ENCODE data around the gene ECT2. TPM values are rescaled to one million over a fixed set of nuclear protein-coding genes. Genes with fewer than 3 reads are reported as not detected.
"Not testable (repeated sequence)": the region's sequence is repeated elsewhere in the genome, so short reads cannot be mapped to it uniquely, and the experiment has no call there.

ECT2 gene
- total RNA-seq, 1 donor: 23.2 TPM

DNA sequence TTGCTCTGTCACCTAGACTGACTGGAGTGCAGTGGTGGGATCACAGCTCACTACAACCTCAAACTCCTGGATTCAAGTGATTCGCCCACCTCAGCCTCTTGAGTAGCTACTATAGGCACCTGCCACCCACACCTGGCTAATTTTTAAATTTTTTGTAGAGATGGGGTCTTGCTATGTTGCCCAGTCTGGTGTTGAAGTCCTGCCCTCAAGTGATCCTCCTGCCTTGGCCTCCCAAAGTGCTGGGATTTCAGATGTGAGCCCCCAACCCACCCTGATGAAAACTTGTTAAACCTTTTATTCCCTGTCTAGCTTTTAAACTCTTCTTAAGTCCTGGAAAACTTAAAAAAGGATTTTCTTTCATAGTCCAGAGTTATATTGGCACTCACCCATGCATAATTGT is 2.6 kb downstream of the ECT2 start:
- Histone ChIP-seq H3K27me3 (ENCODE audit: insufficient read depth, low read length) (no peaks in the 10 kb centered on the region), H2AFZ (ENCODE audit: low read length) (no peak overlapping the region), H3K4me1 (ENCODE audit: insufficient read depth, low read length) (peaks cover 36% of the 10 kb centered on the region), H3K27ac (ENCODE audit: low read depth, low read length) (no peak overlapping the region), H3K4me2 (ENCODE audit: insufficient read depth, low read length) (no peak overlapping the region), H3K36me3 (ENCODE audit: insufficient read depth, low read length) (peaks cover 30% of the 10 kb centered on the region), H3K9me3 (ENCODE audit: low read depth, low read length) (no peaks in the 10 kb centered on the region), H3K4me3 (ENCODE audit: insufficient read depth, low read length) (no peak overlapping the region), H3K79me2 (ENCODE audit: insufficient read depth, low read length) (peaks cover 67% of the 10 kb centered on the region), H4K20me1 (ENCODE audit: insufficient read depth, low read length) (no peaks in the 10 kb centered on the region)
- no peak for DNase-seq (ENCODE audit: insufficient read length, low spot score, missing footprints)
- TF ChIP-seq, protein P1, sequence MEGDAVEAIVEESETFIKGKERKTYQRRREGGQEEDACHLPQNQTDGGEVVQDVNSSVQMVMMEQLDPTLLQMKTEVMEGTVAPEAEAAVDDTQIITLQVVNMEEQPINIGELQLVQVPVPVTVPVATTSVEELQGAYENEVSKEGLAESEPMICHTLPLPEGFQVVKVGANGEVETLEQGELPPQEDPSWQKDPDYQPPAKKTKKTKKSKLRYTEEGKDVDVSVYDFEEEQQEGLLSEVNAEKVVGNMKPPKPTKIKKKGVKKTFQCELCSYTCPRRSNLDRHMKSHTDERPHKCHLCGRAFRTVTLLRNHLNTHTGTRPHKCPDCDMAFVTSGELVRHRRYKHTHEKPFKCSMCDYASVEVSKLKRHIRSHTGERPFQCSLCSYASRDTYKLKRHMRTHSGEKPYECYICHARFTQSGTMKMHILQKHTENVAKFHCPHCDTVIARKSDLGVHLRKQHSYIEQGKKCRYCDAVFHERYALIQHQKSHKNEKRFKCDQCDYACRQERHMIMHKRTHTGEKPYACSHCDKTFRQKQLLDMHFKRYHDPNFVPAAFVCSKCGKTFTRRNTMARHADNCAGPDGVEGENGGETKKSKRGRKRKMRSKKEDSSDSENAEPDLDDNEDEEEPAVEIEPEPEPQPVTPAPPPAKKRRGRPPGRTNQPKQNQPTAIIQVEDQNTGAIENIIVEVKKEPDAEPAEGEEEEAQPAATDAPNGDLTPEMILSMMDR (IDR thresholded peaks at IDR 0.05; ENCODE audit: extremely low read depth, low read depth, low read length): no peak

DNA sequence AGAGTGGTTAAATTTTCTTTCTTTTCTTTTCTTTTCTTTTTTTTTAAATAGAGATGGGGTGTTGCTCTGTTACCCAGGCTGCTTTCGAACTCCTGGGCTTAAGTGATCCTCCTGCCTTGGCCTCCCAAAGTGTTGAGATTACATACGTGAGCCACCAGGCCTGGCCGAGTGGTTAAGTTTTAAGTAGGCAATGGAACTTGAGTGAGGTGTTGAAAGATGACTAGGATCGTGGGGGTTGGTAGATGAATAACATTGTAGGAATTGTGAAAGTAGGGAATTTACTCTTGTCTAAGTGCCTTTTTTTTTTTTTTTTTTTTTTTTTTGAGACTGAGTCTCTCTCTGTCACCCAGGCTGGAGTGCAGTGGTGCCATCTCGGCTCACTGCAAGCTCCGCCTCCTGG is 9.9 kb downstream of the ECT2 start:
- not testable (repeated sequence) for H3K9me3 ChIP-seq (ENCODE audit: low read depth, low read length); H4K20me1 ChIP-seq (ENCODE audit: insufficient read depth, low read length); H3K4me1 ChIP-seq (ENCODE audit: insufficient read depth, low read length); H3K27me3 ChIP-seq (ENCODE audit: insufficient read depth, low read length); DNase-seq (ENCODE audit: insufficient read length, low spot score, missing footprints); H3K4me3 ChIP-seq (ENCODE audit: insufficient read depth, low read length); H3K27ac ChIP-seq (ENCODE audit: low read depth, low read length); H2AFZ ChIP-seq (ENCODE audit: low read length); H3K4me2 ChIP-seq (ENCODE audit: insufficient read depth, low read length)
- peaks cover 67% of the 10 kb centered on the region for H3K36me3 ChIP-seq (ENCODE audit: insufficient read depth, low read length)
- H3K79me2 ChIP-seq (ENCODE audit: insufficient read depth, low read length): peaks cover 25% of the 10 kb centered on the region

DNA sequence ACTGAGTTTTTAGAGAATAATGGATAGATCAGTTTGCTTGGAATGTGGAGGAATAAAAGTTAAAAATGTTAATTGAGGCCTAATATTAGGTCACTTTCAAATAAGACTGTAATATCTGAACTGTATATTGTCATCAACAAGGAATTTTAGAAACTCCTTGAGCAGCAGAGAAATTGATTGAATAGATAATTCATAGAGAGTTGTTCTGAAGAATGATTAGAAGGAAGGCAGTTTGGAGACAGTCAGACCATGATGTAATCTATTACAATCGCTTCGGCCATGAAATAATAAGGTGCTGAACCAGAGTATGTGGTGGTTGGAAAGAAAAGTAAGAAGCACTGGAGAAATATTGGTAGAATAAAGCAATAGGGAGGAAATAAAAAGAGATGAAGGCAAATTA is 15.7 kb downstream of the ECT2 start:
- Histone ChIP-seq H3K79me2 (ENCODE audit: insufficient read depth, low read length) (peaks cover 5% of the 10 kb centered on the region), H3K27ac (ENCODE audit: low read depth, low read length) (no peak overlapping the region), H3K4me1 (ENCODE audit: insufficient read depth, low read length) (no peaks in the 10 kb centered on the region), H3K9me3 (ENCODE audit: low read depth, low read length) (no peaks in the 10 kb centered on the region), H3K4me3 (ENCODE audit: insufficient read depth, low read length) (no peak overlapping the region), H3K36me3 (ENCODE audit: insufficient read depth, low read length) (peaks cover 57% of the 10 kb centered on the region), H3K27me3 (ENCODE audit: insufficient read depth, low read length) (no peaks in the 10 kb centered on the region), H2AFZ (ENCODE audit: low read length) (no peak overlapping the region), H3K4me2 (ENCODE audit: insufficient read depth, low read length) (no peak overlapping the region), H4K20me1 (ENCODE audit: insufficient read depth, low read length) (no peaks in the 10 kb centered on the region)
- TF ChIP-seq, protein P1 (IDR thresholded peaks at IDR 0.05; ENCODE audit: extremely low read depth, low read depth, low read length): no peak
- no peak for DNase-seq (ENCODE audit: insufficient read length, low spot score, missing footprints)

DNA sequence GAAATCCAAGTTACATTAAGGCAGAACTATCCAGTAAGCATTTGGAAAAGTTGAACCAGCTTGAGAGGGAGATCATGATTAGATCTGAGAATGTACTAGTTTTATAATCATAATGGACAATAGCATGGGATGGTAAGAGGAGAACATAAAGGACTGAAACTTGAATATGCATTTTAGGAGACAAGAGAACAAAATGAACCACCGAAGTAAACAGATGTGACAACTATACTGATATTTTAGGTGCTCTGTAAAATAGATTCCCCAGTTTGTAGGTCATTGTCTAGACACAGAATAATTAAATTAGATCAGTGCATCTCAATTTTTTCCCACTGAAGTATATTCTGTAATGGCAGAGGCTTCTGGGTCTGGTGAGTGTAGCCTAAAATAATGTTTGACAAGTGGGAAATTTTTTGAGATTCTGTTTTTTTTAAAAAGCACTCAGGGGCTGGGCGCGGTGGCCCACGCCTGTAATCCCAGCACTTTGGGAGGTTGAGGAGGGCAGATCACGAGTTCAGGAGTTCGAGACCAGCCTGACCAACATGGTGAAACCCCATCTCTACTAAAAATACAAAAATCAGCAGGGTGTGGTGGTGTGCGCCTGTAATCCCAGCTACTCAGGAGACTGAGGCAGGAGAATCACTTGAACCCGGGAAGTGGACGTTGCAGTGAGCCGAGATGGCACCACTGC is 16.3 kb downstream of the ECT2 start:
- Histone ChIP-seq H2AFZ (ENCODE audit: low read length) (no peak overlapping the region), H4K20me1 (ENCODE audit: insufficient read depth, low read length) (no peaks in the 10 kb centered on the region), H3K36me3 (ENCODE audit: insufficient read depth, low read length) (peaks cover 56% of the 10 kb centered on the region), H3K9me3 (ENCODE audit: low read depth, low read length) (no peaks in the 10 kb centered on the region), H3K79me2 (ENCODE audit: insufficient read depth, low read length) (peaks cover 5% of the 10 kb centered on the region), H3K4me1 (ENCODE audit: insufficient read depth, low read length) (no peaks in the 10 kb centered on the region), H3K27ac (ENCODE audit: low read depth, low read length) (no peak overlapping the region), H3K4me3 (ENCODE audit: insufficient read depth, low read length) (no peak overlapping the region), H3K27me3 (ENCODE audit: insufficient read depth, low read length) (no peaks in the 10 kb centered on the region), H3K4me2 (ENCODE audit: insufficient read depth, low read length) (no peak overlapping the region)
- DNase-seq (ENCODE audit: insufficient read length, low spot score, missing footprints): no peak
- TF ChIP-seq, protein P1 (IDR thresholded peaks at IDR 0.05; ENCODE audit: extremely low read depth, low read depth, low read length): no peak

All from osteoblast (primary cell).